GM19025 (cell line): ENCODE data around the gene STUM.
"Not testable (repeated sequence)": the region's sequence is repeated elsewhere in the genome, so short reads cannot be mapped to it uniquely, and the experiment has no call there.

Experiments
- ATAC-seq: cut with Tn5 transposase; IDR thresholded peaks from one replicate; pipeline ENCODE4 v1.9.1; 2021; ENCODE audit warnings: mild to moderate bottlenecking, low read depth, moderate library complexity; ENCODE audit not compliant: unreplicated experiment

The STUM gene

DNA sequence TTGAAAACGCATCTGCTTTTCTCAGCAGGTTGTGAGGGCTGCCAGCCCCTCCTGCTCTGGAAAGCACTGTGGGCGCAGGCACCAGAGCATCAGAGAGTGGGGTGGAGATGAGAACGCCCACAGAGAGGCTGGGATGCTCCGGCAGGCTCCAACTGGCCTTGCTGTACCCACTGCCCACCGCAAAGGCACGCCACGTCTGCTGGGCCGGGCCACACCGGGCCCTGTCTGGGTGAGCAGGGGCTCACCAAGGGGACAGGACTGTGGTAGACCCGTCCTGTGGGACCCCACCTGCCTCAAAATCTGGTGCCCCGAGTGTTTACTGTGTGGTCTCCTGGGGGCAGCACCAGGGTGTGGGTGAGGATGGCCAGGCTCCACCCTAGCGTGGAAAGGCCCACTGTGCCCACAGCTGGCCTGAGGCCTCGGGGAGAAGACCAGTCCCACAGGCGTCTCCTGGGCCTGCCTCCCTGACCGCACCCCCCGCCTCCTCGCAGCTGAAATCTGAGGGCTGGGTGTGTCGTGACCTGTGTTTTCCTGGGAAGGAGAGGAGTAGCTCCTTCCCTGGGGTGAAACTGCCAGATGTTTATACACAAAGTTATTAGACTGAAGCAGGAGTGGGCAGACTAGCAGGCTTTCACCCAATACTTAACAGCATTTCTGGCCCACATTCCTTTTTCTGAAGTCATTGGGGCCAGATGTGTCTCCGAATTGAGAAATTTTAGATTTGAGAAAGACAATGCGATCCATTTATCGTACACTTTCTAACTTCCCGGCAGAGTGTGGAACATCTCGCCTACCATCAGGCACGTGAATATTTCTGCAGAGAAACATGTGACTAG, 53.8 kb downstream of the STUM start:
- no peak for ATAC-seq

- no peak for ATAC-seq
Measured at GRCh38 chr1:226603022-226603857, 54.7 kb downstream of the STUM start.

DNA sequence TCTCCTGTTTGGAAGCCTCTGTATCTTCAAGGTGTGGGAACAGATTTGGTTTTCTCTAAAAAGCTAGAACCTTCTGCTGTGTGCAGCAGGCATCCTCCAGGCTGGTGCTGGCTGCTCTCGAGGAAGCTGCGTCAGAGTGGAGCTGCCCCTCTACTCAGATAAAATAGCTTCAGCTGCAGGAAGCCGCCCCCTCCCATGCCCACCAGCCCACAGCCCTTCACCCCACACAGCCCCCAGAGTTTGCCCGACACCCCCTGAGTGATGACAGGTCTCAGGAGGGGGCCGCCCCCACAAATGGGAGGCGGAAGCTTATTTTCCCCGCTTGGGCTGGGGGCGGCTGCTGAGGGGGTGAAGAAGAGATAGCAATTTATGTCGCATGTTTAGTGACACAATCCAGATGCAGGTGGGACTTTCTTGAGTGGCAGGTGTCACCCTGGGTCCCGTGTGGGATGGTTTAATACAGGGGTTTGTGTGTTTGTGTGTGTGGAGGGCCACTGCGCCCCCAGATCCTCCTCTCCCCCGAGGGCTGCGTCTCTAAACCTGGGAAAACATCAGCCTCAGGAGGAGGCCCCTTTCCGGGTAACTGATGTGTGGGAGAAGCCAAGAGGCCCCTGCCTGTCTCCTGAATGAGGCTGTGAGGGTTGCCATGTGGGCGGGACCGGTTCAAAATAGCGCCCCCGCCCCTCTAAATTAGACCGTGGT, 55.4 kb downstream of the STUM start:
- no peak for ATAC-seq

- ATAC-seq, result no peak
Measured at GRCh38 chr1:226604560-226605317, 56.2 kb downstream of the STUM start.

GRCh38 chr1:226605318-226605950, 56.9 kb downstream of the STUM start:
- no peak for ATAC-seq

GRCh38 chr1:226606311-226607267, 58.0 kb downstream of the STUM start:
- no peak for ATAC-seq

- ATAC-seq, result no peak
Measured at GRCh38 chr1:226607268-226607660, 58.7 kb downstream of the STUM start.

DNA sequence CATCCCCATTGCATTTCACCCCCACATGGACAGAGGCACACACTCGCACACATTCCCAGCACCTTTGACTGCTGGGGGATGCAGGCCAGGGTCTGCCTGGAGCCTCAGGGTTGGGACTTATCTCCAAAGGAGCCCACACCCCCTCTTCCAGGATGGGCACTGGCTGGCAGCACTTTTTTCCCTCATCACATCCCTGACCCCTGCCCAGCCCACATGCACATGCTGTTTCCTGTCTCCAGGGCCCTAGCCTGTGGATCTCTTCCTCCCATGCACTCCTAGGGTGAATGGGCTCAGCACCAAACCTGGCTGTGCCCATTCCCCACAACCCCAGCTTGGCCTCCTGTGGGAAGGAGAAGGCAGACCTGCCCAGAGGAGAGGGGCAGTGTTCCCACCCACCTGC, 59.3 kb downstream of the STUM start:
- no peak for ATAC-seq

GRCh38 chr1:226608699-226609505, 60.3 kb downstream of the STUM start:
- ATAC-seq, result no peak

DNA sequence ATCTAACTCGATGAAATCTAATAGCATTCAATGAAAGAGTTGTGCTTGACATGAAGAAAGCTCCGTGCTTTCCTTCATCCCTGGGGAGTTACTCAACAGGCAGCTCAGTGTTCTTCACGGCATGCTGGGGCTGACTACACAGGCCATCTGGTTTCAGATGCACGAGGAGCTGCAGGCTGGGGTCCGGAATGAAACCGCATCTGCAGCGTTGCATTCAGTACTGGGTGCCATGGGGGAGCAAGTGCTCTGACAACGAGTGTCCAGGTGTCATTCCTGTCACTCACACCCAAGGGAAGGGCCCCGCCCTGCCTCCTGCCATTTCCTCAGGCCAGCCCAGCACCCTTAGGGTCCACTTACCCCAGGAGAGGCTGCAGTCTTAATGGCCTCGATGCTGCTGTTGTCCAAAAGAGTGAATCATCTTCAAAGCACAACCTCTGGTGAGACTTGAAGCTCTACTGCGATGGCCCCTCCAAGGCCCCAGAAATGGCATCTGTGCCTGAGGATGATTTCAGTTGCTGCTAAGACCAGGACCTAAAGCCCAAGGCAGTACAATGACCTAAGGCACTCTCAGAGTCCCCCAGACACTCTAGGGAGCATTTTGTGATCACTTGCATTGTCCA, 61.4 kb downstream of the STUM start:
- no peak for ATAC-seq

- no peak for ATAC-seq
Measured at GRCh38 chr1:226610671-226611070, 62.1 kb downstream of the STUM start.

DNA sequence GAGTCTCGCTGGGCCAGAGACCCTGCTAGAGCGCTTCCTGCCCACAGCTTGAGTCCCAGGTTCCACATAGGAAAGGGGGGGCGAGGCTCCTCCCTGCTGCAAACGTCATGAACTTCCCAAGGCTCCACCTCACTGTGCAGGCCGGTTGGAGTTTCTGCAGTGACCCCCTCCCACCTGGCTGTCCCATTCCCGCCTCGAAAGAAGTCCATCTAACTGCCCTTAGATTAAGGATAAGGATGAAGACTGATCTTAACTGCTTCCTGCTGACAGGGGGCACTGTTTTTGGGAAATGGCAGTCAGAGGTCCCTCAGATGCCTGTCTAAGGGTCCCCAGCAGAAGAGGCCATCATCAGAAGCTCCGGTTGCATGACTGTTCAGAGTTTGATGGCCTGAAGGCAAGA, 62.7 kb downstream of the STUM start:
- no peak for ATAC-seq

GRCh38 chr1:226611980-226612379, 63.4 kb downstream of the STUM start:
- not testable (repeated sequence) for ATAC-seq

DNA sequence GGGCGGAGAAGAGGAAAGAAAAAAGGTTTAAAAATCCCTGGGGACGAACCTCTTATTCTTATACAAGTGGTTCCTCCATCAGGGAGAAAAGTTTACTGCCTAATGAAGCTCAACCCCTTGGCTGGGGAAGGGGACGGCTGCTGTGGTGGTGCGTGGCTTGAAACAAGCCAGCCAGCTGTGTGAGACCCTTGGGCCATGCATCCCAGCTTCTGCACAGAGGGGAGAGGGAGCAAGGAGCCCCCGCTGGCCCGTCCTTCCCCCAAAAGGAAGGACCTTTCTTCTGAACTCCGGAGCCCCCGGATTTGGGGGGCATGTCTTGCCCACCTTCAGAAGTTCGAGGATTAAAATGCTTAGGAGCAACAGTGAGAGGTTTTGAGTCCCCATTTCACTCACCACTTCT, 67.3 kb downstream of the STUM start:
- no peak for ATAC-seq

GRCh38 chr1:226616636-226617035, 68.1 kb downstream of the STUM start:
- no peak for ATAC-seq

DNA sequence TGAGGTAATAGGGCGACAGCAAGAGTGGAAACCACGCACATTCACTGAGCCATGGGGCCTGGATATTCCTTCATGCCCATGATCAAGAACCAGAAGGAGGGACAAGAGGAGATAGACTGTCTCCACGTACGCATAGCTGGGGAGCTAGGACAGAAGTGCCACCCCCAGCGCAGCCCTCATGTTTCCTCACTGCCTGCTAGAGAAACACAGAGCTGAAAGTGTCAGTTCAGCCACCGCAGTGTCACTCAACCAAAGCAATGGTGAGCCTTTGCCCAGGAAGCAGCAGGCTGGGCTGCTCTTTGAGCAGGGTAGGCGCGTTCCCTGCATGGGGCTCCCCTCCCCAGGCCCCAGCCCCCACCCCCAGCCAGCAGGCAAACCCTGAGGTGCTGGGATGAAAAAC, 68.5 kb downstream of the STUM start:
- ATAC-seq, result no peak

DNA sequence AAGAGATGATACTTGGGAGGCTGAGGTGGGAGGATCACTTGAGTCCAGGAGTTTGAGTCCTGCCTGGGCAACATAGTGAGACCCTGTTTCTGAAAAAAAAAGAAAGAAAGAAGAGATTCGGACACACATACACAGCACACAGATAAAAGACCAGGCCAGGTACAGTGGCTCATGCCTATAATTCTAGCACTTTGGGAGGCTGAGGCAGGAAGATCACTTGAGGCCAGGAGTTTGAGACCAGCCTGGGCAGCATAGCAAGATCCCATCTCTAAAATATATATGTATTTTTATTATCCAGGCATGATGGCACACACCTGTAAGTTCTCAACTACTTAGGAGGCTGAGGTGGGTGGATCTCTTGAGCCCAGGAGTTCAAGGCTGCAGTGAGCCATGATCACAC, 69.2 kb downstream of the STUM start:
- not testable (repeated sequence) for ATAC-seq

GRCh38 chr1:226618380-226618779, 69.8 kb downstream of the STUM start:
- ATAC-seq, result no peak
